SH-SY5Y (cell line): Measurements from ENCODE around the gene KCNAB3.

ENCODE experiments used
- GATA2 ChIP-seq: IDR thresholded peaks from 2 replicates; pipeline ENCODE4 v1.6.1; 2011; ENCODE audit warnings: mild to moderate bottlenecking, low read depth, low read length
- GATA3 ChIP-seq: IDR thresholded peaks from 2 replicates; pipeline ENCODE4 v1.6.1; 2011; ENCODE audit warnings: low read depth, mild to moderate bottlenecking, low read length, moderate library complexity

DNA sequence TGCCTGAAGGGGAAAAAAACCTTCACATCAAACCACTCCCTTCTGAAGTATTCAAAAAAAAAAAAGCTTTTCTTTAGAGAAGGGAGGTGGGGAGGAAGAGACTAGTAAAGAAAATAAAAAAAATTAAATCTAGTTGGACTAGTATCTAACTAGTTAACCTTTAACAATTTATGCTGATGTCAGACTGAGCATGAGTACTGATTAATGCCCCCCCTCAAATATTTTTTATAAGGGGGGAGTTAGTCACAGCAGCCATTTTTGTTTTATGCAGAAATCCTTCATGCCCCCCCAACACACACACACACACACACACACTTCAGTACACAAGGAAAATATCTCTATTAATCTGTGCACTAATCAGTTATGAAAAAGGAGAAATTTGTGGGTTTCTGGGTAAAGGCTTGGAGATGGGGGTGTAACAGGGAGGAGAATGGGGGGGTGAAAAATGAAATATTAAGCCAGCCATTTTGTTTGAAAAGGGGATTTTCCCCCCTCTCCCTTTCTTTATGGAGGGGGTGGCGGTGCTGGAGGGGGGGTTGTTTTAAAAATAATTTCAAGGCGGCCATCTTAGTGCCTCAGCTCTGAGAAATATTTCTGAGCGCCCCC is 45.8 kb downstream of the KCNAB3 start:
- TF ChIP-seq GATA2 = no peak
- no peak for TF ChIP-seq GATA3
